Measurements from ENCODE around the gene BTBD10. TPM values are rescaled to one million over a fixed set of nuclear protein-coding genes. Genes with fewer than 3 reads are reported as not detected.

The BTBD10 gene
- total and polyA plus RNA-seq, 2 of the 13 experiments (the other 11 are each of a cell fraction or from before 2014, with no cell fraction given): 9.8 to 26.6 TPM

GRCh38 chr11:13415201-13415600, 47.8 kb downstream of the BTBD10 start:
- intact Hi-C loops (cut with micrococcal nuclease; ENCODE audit: unreplicated experiment): no loop called here
- CTCF ChIA-PET (ENCODE audit: low intra/inter-chr PET ratio, low total read pairs): no interaction called here

More at GRCh38 chr11:13415201-13415600, 47.8 kb downstream of the BTBD10 start:
- Histone ChIP-seq H3K27ac (ENCODE audit: extremely low read length, insufficient read depth, low read length) (no peak overlapping the region), H3K4me2 (ENCODE audit: low read depth, low read length) (no peak overlapping the region), H4K20me1 (ENCODE audit: insufficient read depth, low read length) (no peaks in the 10 kb centered on the region), H3K4me3 (replicated peaks in 1 of 3; ENCODE audit: insufficient read depth in 1 of 3, low read depth in 2 of 3, low read length in 3 of 3) (no peak overlapping the region), H3K27me3 (ENCODE audit: control insufficient read depth in 1 of 2, insufficient read depth in 2 of 2, low read length in 2 of 2) (no peaks in the 10 kb centered on the region), H3K36me3 (replicated peaks in 1 of 2; ENCODE audit: control insufficient read depth in 1 of 2, insufficient read depth in 2 of 2, low read length in 2 of 2) (peaks cover 1 to 6% of the 10 kb centered on the region in 2 experiments; a peak in 1 of 5 replicates), H3K9me3 (ENCODE audit: low read length) (no peaks in the 10 kb centered on the region), H2AFZ (ENCODE audit: low read length) (no peak overlapping the region), H3K79me2 (ENCODE audit: insufficient read depth, low read length) (no peaks in the 10 kb centered on the region), H3K4me1 (ENCODE audit: insufficient read depth, low read length) (no peaks in the 10 kb centered on the region), H3K9ac (ENCODE audit: insufficient read depth, low read depth, low read length) (no peak overlapping the region)
- DNase-seq (ENCODE audit: low spot score) (no peak), ATAC-seq (no peak), FAIRE-seq (no peak)
- in situ Hi-C loops (cut with HindIII; ENCODE audit: extremely low pct_ligation_motif_present, low pct_unique_long_range_greater_than_20kb): no loop called here
- POLR2A ChIA-PET: no interaction called here
- BruUV-seq (replicated peaks): no TSS peak
- TF ChIP-seq ZNF792 (CRISPR knock-in tag; IDR thresholded peaks at IDR 0.05): no peak
- no peak for TF ChIP-seq ZFP36L2 (CRISPR knock-in tag; IDR thresholded peaks at IDR 0.05)
- TF ChIP-seq ZKSCAN8 (CRISPR knock-in tag; IDR thresholded peaks at IDR 0.05; ENCODE audit: borderline replicate concordance): no peak
- no peak for TF ChIP-seq PRDM10 (CRISPR knock-in tag; IDR thresholded peaks at IDR 0.05; ENCODE audit: low read depth)
- TF ChIP-seq ZNF468 (CRISPR knock-in tag; IDR thresholded peaks at IDR 0.05): no peak
- TF ChIP-seq KAT8 (CRISPR knock-in tag; IDR thresholded peaks at IDR 0.05): no peak
- TF ChIP-seq ELF4 (CRISPR knock-in tag; IDR thresholded peaks at IDR 0.05; ENCODE audit: borderline replicate concordance): no peak
- TF ChIP-seq ZNF704 (CRISPR knock-in tag; IDR thresholded peaks at IDR 0.05; ENCODE audit: borderline replicate concordance): no peak
- no peak for TF ChIP-seq ZNF12 (CRISPR knock-in tag; IDR thresholded peaks at IDR 0.05)
- no peak for TF ChIP-seq ZNF740 (CRISPR knock-in tag; IDR thresholded peaks at IDR 0.05)
- no peak for TF ChIP-seq ARID2 (CRISPR knock-in tag; IDR thresholded peaks at IDR 0.05; ENCODE audit: borderline replicate concordance)
- no peak for TF ChIP-seq MTF1 (CRISPR knock-in tag; IDR thresholded peaks at IDR 0.05)
- TF ChIP-seq RFXAP (CRISPR knock-in tag; IDR thresholded peaks at IDR 0.05; ENCODE audit: borderline replicate concordance): no peak
- TF ChIP-seq NR3C1 (CRISPR knock-in tag; IDR thresholded peaks at IDR 0.05): no peak
- no peak for TF ChIP-seq NONO (IDR thresholded peaks at IDR 0.05)
- no peak for TF ChIP-seq NONO (CRISPR knock-in tag; conservative IDR thresholded peaks at IDR 0.05)
- no peak for TF ChIP-seq SNAPC5 (CRISPR knock-in tag; IDR thresholded peaks at IDR 0.05; ENCODE audit: borderline replicate concordance)
- no peak for TF ChIP-seq ZC3H4 (CRISPR knock-in tag; IDR thresholded peaks at IDR 0.05; ENCODE audit: borderline replicate concordance)
- TF ChIP-seq ZNF20 (CRISPR knock-in tag; IDR thresholded peaks at IDR 0.05): no peak
- no peak for TF ChIP-seq TERF1 (CRISPR knock-in tag; IDR thresholded peaks at IDR 0.05)
- WGBS (ENCODE audit: low lambda C conversion rate): 89% methylated on average over 3 of the region's 3 CpGs

Measured in HepG2 (cell line).